IPS-NIHi7 (cell line): ENCODE results near the gene IRF1.
"Not testable (repeated sequence)": the region's sequence is repeated elsewhere in the genome, so short reads cannot be mapped to it uniquely, and the experiment has no call there.

Source experiments
- DNase-seq: peaks from one replicate; pipeline ENCODE4 v3.0.0; 2012; ENCODE audit warnings: mixed read lengths; ENCODE audit errors: extremely low spot score

IRF1 gene

GRCh38 chr5:132439521-132440089, 51.0 kb downstream of the IRF1 start:
- no peak for DNase-seq

GRCh38 chr5:132438917-132439316, 51.7 kb downstream of the IRF1 start:
- no peak for DNase-seq

GRCh38 chr5:132438267-132438645, 52.3 kb downstream of the IRF1 start:
- DNase-seq, result not testable (repeated sequence)

GRCh38 chr5:132437604-132438266, 52.8 kb downstream of the IRF1 start:
- DNase-seq, result peak; percentile 87

GRCh38 chr5:132436936-132437335, 53.6 kb downstream of the IRF1 start:
- no peak for DNase-seq

- DNase-seq, result no peak
These were observed 54.7 kb downstream of the IRF1 start for GRCh38 chr5:132435886-132436285.

GRCh38 chr5:132435447-132435846, 55.1 kb downstream of the IRF1 start:
- no peak for DNase-seq

- no peak for DNase-seq
These were observed 55.9 kb downstream of the IRF1 start for GRCh38 chr5:132434416-132435286.

GRCh38 chr5:132433141-132433540, 57.4 kb downstream of the IRF1 start:
- DNase-seq, result no peak

- no peak for DNase-seq
These were observed 58.9 kb downstream of the IRF1 start for GRCh38 chr5:132431632-132432031.
